WERI-Rb-1 (cell line): ENCODE results near the gene PCK1.

Source experiments
- DNase-seq: peaks from one replicate; pipeline ENCODE4 v3.0.0-alpha.2; 2020
- H3K27ac ChIP-seq: fragments of 250-450 bp; sonication (Bioruptor Pico); 2 replicates; pipeline ENCODE4 v1.5.1; 2020; ENCODE audit warnings: mild to moderate bottlenecking, moderate library complexity
- H3K27me3 ChIP-seq: fragments of 250-450 bp; sonication (Bioruptor Pico); 2 replicates; pipeline ENCODE4 v1.5.1; 2021; ENCODE audit warnings: mild to moderate bottlenecking, low read depth, moderate library complexity; ENCODE audit not compliant: insufficient read depth, severe bottlenecking
- H3K36me3 ChIP-seq: fragments of 250-450 bp; sonication (Bioruptor Pico); 2 replicates; pipeline ENCODE4 v1.5.1; 2020; ENCODE audit warnings: mild to moderate bottlenecking, moderate library complexity
- H3K4me3 ChIP-seq: 2 replicates; pipeline ENCODE4 v1.5.1; 2011; ENCODE audit warnings: low read depth, mild to moderate bottlenecking, control low read depth, low read length
- H3K9me3 ChIP-seq: fragments of 250-450 bp; sonication (Bioruptor Pico); 2 replicates; pipeline ENCODE4 v1.5.1; 2021; ENCODE audit warnings: mild to moderate bottlenecking, moderate library complexity; ENCODE audit not compliant: severe bottlenecking
- CTCF ChIP-seq: IDR thresholded peaks from 2 replicates; pipeline ENCODE4 v1.5.1; 2011; ENCODE audit warnings: low read depth, mild to moderate bottlenecking, control low read depth, inconsistent platforms, low read length

The PCK1 gene

DNA sequence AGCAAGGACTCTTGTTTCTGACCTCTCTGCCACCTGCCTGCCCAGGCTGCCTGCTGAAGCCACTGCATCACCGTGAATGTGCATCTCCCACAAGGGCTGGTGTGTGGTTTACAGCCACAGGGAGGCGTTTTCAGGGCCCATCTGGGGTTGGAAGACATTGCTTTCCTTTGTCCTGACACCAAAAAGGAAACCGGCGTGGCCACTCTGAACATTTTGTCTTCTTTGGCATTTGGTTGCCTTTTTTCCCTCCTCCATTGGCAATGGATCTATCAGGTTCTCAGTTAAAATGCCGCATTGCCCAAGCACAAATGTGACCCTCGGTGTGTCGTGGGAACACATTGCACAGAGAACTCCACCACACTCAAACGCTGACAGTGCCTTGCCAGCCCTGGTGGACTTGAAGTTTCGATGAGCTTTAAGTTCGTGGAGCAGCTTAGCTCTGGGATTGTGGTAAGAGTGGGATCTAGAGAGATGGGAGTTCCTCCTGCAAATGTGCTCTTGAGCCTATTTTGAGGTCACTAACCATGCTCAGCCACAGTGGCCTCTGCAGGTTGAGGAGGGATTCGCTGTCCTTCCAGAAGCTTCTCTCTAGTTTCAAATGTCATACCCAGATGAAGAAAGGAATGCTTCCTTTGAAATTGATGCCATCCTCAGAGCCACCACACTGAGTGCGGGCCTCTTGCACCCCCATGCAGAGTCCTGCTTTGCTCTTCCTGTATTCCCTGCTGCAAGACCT, 14.8 kb upstream of the PCK1 start:
- no peak overlapping the region for H3K4me3 ChIP-seq

GRCh38 chr20:57546956-57547649, 13.8 kb upstream of the PCK1 start:
- no peak overlapping the region for H3K27ac ChIP-seq
- no peaks in the 10 kb centered on the region for H3K9me3 ChIP-seq
- TF ChIP-seq CTCF: no peak
- no peak for DNase-seq
- H3K36me3 ChIP-seq: no peaks in the 10 kb centered on the region
- H3K27me3 ChIP-seq: peaks cover 6% of the 10 kb centered on the region
- H3K4me3 ChIP-seq: no peak overlapping the region

More for the DNA sequence above, 14.8 kb upstream of the PCK1 start:
- no peak overlapping the region for H3K27ac ChIP-seq
- H3K9me3 ChIP-seq: no peaks in the 10 kb centered on the region
- peaks cover 6% of the 10 kb centered on the region for H3K27me3 ChIP-seq
- TF ChIP-seq CTCF: no peak
- DNase-seq: no peak
- no peaks in the 10 kb centered on the region for H3K36me3 ChIP-seq

- Histone ChIP-seq H3K4me3 (no peak overlapping the region), H3K27me3 (peaks cover 2% of the 10 kb centered on the region), H3K27ac (no peak overlapping the region), H3K9me3 (no peaks in the 10 kb centered on the region), H3K36me3 (no peaks in the 10 kb centered on the region)
- no peak for DNase-seq
- no peak for TF ChIP-seq CTCF
These were observed 12.5 kb upstream of the PCK1 start for GRCh38 chr20:57548177-57549058.

GRCh38 chr20:57552471-57552870, 8.4 kb upstream of the PCK1 start:
- H3K27ac ChIP-seq: no peak overlapping the region
- no peak overlapping the region for H3K4me3 ChIP-seq
- no peak for TF ChIP-seq CTCF
- no peaks in the 10 kb centered on the region for H3K9me3 ChIP-seq
- no peaks in the 10 kb centered on the region for H3K36me3 ChIP-seq
- H3K27me3 ChIP-seq: no peaks in the 10 kb centered on the region
- DNase-seq: no peak

GRCh38 chr20:57553376-57554018, 7.4 kb upstream of the PCK1 start:
- H3K27me3 ChIP-seq: no peaks in the 10 kb centered on the region
- H3K9me3 ChIP-seq: no peaks in the 10 kb centered on the region
- H3K36me3 ChIP-seq: no peaks in the 10 kb centered on the region
- H3K27ac ChIP-seq: no peak overlapping the region
- no peak for DNase-seq
- no peak overlapping the region for H3K4me3 ChIP-seq
- no peak for TF ChIP-seq CTCF
